B cell (primary cell): ENCODE measurements around the gene PRSS21.

Experiments used
- CTCF ChIP-seq: fragments of 200-600 bp; IDR thresholded peaks from one replicate; pipeline ENCODE4 v1.8.0; 2022; ENCODE audit warnings: antibody characterized with exemption, mild to moderate bottlenecking
- EZH2 ChIP-seq: IDR thresholded peaks from 2 replicates; pipeline ENCODE4 v1.6.1; 2012; ENCODE audit warnings: borderline replicate concordance, low read depth, mild to moderate bottlenecking, moderate library complexity, low read length; ENCODE audit not compliant: insufficient read depth, poor library complexity, severe bottlenecking

- TF ChIP-seq CTCF (no peak), EZH2 (no peak)
Observed at GRCh38 chr16:2852731-2853507, 35.9 kb downstream of the PRSS21 start.
